Duodenal mucosa (tissue), 2 donors: ENCODE measurements around the gene NCAPD3.

ENCODE experiments used
- H3K27ac ChIP-seq: one replicate; pipeline ENCODE4 v1.7.0; 2013; ENCODE audit warnings: low read depth, low read length
- H3K27me3 ChIP-seq, 2 donors: one replicate each; pipeline ENCODE4 v1.7.0; 2013; ENCODE audit warnings: low read length in 2 of 2, control low read depth in 1 of 2; ENCODE audit not compliant: insufficient read depth in 2 of 2, control insufficient read depth in 1 of 2
- H3K36me3 ChIP-seq, 2 donors: one replicate each; pipeline ENCODE4 v1.7.0; 2013; ENCODE audit warnings: low read length in 2 of 2, control low read depth in 1 of 2; ENCODE audit not compliant: insufficient read depth in 2 of 2, control insufficient read depth in 1 of 2
- H3K4me1 ChIP-seq, 2 donors: one replicate each; pipeline ENCODE4 v1.7.0; 2013; ENCODE audit warnings: low read length in 2 of 2, control low read depth in 1 of 2; ENCODE audit not compliant: insufficient read depth in 2 of 2, control insufficient read depth in 1 of 2
- H3K4me3 ChIP-seq, 2 donors: one replicate each; pipeline ENCODE4 v1.7.0; 2013; ENCODE audit warnings: low read length in 2 of 2, low read depth in 1 of 2
- H3K9ac ChIP-seq, 2 donors: one replicate each; pipeline ENCODE4 v1.7.0; 2013; ENCODE audit warnings: low read length in 2 of 2, low read depth in 1 of 2
- H3K9me3 ChIP-seq, 2 donors: one replicate each; pipeline ENCODE4 v1.7.0; 2013; ENCODE audit warnings: low read length in 2 of 2, control low read depth in 1 of 2; ENCODE audit not compliant: control insufficient read depth in 1 of 2

NCAPD3 gene

GRCh38 chr11:134226806-134227325 lies 3.1 kb upstream of the NCAPD3 start:
- no peaks in the 10 kb centered on the region for H3K27me3 ChIP-seq
- peaks cover 0 to 6% of the 10 kb centered on the region in 2 donors for H3K36me3 ChIP-seq
- no peaks in the 10 kb centered on the region for H3K9me3 ChIP-seq
- H3K4me3 ChIP-seq: no peak overlapping the region
- no peak overlapping the region for H3K27ac ChIP-seq
- no peak overlapping the region for H3K9ac ChIP-seq
- H3K4me1 ChIP-seq: peaks cover 31 to 35% of the 10 kb centered on the region in 2 donors

- Histone ChIP-seq H3K27ac (peak overlapping the region; percentile 59), H3K27me3 (no peaks in the 10 kb centered on the region), H3K36me3 (no peaks in the 10 kb centered on the region), H3K9me3 (no peaks in the 10 kb centered on the region), H3K4me3 (peak overlapping the region; percentile 94 to 99), H3K4me1 (peaks cover 26 to 35% of the 10 kb centered on the region in 2 donors), H3K9ac (peak overlapping the region; percentile 80 to 87)
These were observed 1.2 kb upstream of the NCAPD3 start for GRCh38 chr11:134224710-134225664.

- Histone ChIP-seq H3K36me3 (peaks cover 0 to 6% of the 10 kb centered on the region in 2 donors), H3K4me1 (peaks cover 26 to 31% of the 10 kb centered on the region in 2 donors), H3K9ac (peak overlapping the region; percentile 66 to 92), H3K4me3 (peak overlapping the region; percentile 94 to 99), H3K27me3 (no peaks in the 10 kb centered on the region), H3K27ac (no peak overlapping the region), H3K9me3 (no peaks in the 10 kb centered on the region)
These were observed 646 bp downstream of the NCAPD3 start for GRCh38 chr11:134223121-134223520.

GRCh38 chr11:134216816-134217215 lies 7.0 kb downstream of the NCAPD3 start:
- Histone ChIP-seq H3K36me3 (peaks cover 3 to 15% of the 10 kb centered on the region in 2 donors), H3K4me1 (no peaks in the 10 kb centered on the region), H3K27me3 (no peaks in the 10 kb centered on the region), H3K9me3 (no peaks in the 10 kb centered on the region), H3K9ac (no peak overlapping the region), H3K4me3 (no peak overlapping the region), H3K27ac (no peak overlapping the region)

GRCh38 chr11:134215836-134216235 lies 7.9 kb downstream of the NCAPD3 start:
- no peaks in the 10 kb centered on the region for H3K27me3 ChIP-seq
- peaks cover 3 to 15% of the 10 kb centered on the region in 2 donors for H3K36me3 ChIP-seq
- no peak overlapping the region for H3K27ac ChIP-seq
- H3K4me1 ChIP-seq: no peaks in the 10 kb centered on the region
- no peak overlapping the region for H3K9ac ChIP-seq
- no peaks in the 10 kb centered on the region for H3K9me3 ChIP-seq
- H3K4me3 ChIP-seq: no peak overlapping the region

GRCh38 chr11:134207538-134208239 lies 16.1 kb downstream of the NCAPD3 start:
- Histone ChIP-seq H3K4me3 (no peak overlapping the region), H3K27ac (no peak overlapping the region), H3K36me3 (peaks cover 20 to 44% of the 10 kb centered on the region in 2 donors), H3K9me3 (no peaks in the 10 kb centered on the region), H3K9ac (no peak overlapping the region), H3K27me3 (no peaks in the 10 kb centered on the region), H3K4me1 (no peaks in the 10 kb centered on the region)

DNA sequence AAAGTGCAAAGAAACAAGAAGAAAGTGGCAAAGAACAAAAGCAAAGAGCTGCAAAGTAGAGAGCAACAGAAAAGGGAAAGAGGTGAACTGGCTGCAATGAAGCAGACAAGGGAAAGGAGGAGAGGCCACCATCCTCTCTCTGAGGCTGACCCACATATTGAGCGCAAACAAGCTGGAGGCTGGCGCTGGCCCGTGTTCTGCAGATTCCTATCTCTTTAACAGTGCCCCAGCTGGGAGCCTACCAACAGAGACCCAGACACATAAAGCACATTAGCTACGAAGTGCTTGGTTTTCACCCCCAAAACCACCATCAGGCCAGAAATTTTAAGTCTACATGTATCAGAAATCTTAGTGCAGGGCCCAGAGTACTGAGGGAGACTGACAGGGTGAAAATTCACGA lies 17.6 kb downstream of the NCAPD3 start:
- Histone ChIP-seq H3K27me3 (no peaks in the 10 kb centered on the region), H3K36me3 (peaks cover 24 to 57% of the 10 kb centered on the region in 2 donors), H3K9ac (no peak overlapping the region), H3K9me3 (no peaks in the 10 kb centered on the region), H3K4me3 (no peak overlapping the region), H3K27ac (no peak overlapping the region), H3K4me1 (no peaks in the 10 kb centered on the region)

GRCh38 chr11:134205729-134206128 lies 18.0 kb downstream of the NCAPD3 start:
- Histone ChIP-seq H3K9me3 (no peaks in the 10 kb centered on the region), H3K4me1 (no peaks in the 10 kb centered on the region), H3K36me3 (peaks cover 24 to 61% of the 10 kb centered on the region in 2 donors), H3K27me3 (no peaks in the 10 kb centered on the region), H3K9ac (no peak overlapping the region), H3K4me3 (no peak overlapping the region), H3K27ac (no peak overlapping the region)

GRCh38 chr11:134202661-134203060 lies 21.1 kb downstream of the NCAPD3 start:
- Histone ChIP-seq H3K27ac (no peak overlapping the region), H3K4me1 (no peaks in the 10 kb centered on the region), H3K27me3 (no peaks in the 10 kb centered on the region), H3K36me3 (peaks cover 22 to 54% of the 10 kb centered on the region in 2 donors), H3K9ac (no peak overlapping the region), H3K9me3 (no peaks in the 10 kb centered on the region), H3K4me3 (no peak overlapping the region)

- no peak overlapping the region for H3K27ac ChIP-seq
- no peak overlapping the region for H3K4me3 ChIP-seq
- peaks cover 11 to 48% of the 10 kb centered on the region in 2 donors for H3K36me3 ChIP-seq
- no peaks in the 10 kb centered on the region for H3K9me3 ChIP-seq
- no peaks in the 10 kb centered on the region for H3K27me3 ChIP-seq
- H3K4me1 ChIP-seq: no peaks in the 10 kb centered on the region
- no peak overlapping the region for H3K9ac ChIP-seq
These were observed 23.1 kb downstream of the NCAPD3 start for GRCh38 chr11:134200688-134201087.
